ENCODE data around the gene STT3B. TPM values are rescaled to one million over a fixed set of nuclear protein-coding genes. Genes with fewer than 3 reads are reported as not detected.

STT3B gene
- total RNA-seq, 2 donors from 2014 or later, result 106 to 132 TPM

DNA sequence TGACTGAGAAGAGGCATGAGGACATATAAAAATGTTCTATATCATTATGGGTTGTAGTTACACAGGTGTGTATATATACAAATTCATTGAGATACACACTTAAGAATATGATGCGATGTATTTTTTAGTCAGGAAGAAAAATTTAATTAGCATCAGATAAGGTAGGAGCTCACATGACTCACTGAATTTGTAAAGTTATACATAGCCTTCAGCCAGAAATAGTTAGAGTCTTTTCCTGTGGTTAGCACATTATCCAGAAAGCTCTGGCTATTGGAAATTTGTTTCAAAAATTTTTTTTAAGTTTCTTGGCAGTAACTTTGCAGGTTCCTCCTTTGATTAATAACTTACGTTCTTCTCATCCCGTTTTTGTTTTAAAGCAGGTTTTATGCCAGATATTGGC, 88.6 kb downstream of the STT3B start:
- intact Hi-C loops (cut with DNase I), result no loop called here
- no peaks in the 10 kb centered on the region for H3K9me3 ChIP-seq
- H3K4me3 ChIP-seq, result no peak overlapping the region
- H3K4me1 ChIP-seq (replicated peaks), result no peaks in the 10 kb centered on the region
- WGBS, result 64% methylated on average over 3 of the region's 3 CpGs
- H3K36me3 ChIP-seq, result no peaks in the 10 kb centered on the region
- H3K27me3 ChIP-seq (replicated peaks; ENCODE audit: insufficient read depth), result no peaks in the 10 kb centered on the region
- no peak overlapping the region for H3K27ac ChIP-seq
- no peak for DNase-seq (ENCODE audit: low spot score)
- TF ChIP-seq CTCF (IDR thresholded peaks at IDR 0.05) (no peak), POLR2AphosphoS5 (IDR thresholded peaks at IDR 0.05) (no peak), POLR2A (IDR thresholded peaks at IDR 0.05) (no peak)

- intact Hi-C loops (cut with DNase I), result no loop called here
- no peak overlapping the region for H3K27ac ChIP-seq
- H3K36me3 ChIP-seq, result no peaks in the 10 kb centered on the region
- no peaks in the 10 kb centered on the region for H3K9me3 ChIP-seq
- DNase-seq (ENCODE audit: low spot score), result no peak
- 81% methylated on average over 4 of the region's 4 CpGs for WGBS
- no peaks in the 10 kb centered on the region for H3K4me1 ChIP-seq (replicated peaks)
- no peaks in the 10 kb centered on the region for H3K27me3 ChIP-seq (replicated peaks; ENCODE audit: insufficient read depth)
- TF ChIP-seq POLR2AphosphoS5 (IDR thresholded peaks at IDR 0.05) (no peak), POLR2A (IDR thresholded peaks at IDR 0.05) (no peak), CTCF (IDR thresholded peaks at IDR 0.05) (no peak)
- H3K4me3 ChIP-seq, result no peak overlapping the region
These were observed 90.0 kb downstream of the STT3B start for GRCh38 chr3:31622636-31623288.

- Histone ChIP-seq H3K4me3 (no peak overlapping the region), H3K27me3 (replicated peaks; ENCODE audit: insufficient read depth) (no peaks in the 10 kb centered on the region), H3K9me3 (no peaks in the 10 kb centered on the region), H3K36me3 (no peaks in the 10 kb centered on the region), H3K27ac (no peak overlapping the region), H3K4me1 (replicated peaks) (no peaks in the 10 kb centered on the region)
- TF ChIP-seq POLR2A (IDR thresholded peaks at IDR 0.05), result no peak
- no peak for TF ChIP-seq CTCF (IDR thresholded peaks at IDR 0.05)
- TF ChIP-seq POLR2AphosphoS5 (IDR thresholded peaks at IDR 0.05), result no peak
- intact Hi-C loops (cut with DNase I), result no loop called here
- 93% methylated on average over 6 of the region's 6 CpGs for WGBS
- no peak for DNase-seq (ENCODE audit: low spot score)
These were observed 91.5 kb downstream of the STT3B start for GRCh38 chr3:31624083-31624709.

GRCh38 chr3:31625358-31625757, 92.6 kb downstream of the STT3B start:
- TF ChIP-seq CTCF (IDR thresholded peaks at IDR 0.05) (no peak), POLR2AphosphoS5 (IDR thresholded peaks at IDR 0.05) (no peak), POLR2A (IDR thresholded peaks at IDR 0.05) (no peak)
- Histone ChIP-seq H3K27ac (no peak overlapping the region), H3K36me3 (no peaks in the 10 kb centered on the region)

GRCh38 chr3:31629054-31629453, 96.3 kb downstream of the STT3B start:
- WGBS, result 95% methylated on average over 5 of the region's 5 CpGs
- Histone ChIP-seq H3K4me3 (no peak overlapping the region), H3K36me3 (peaks cover 0 to 2% of the 10 kb centered on the region in 2 donors), H3K9me3 (no peaks in the 10 kb centered on the region), H3K4me1 (replicated peaks) (no peaks in the 10 kb centered on the region), H3K27ac (no peak overlapping the region), H3K27me3 (replicated peaks; ENCODE audit: insufficient read depth) (no peaks in the 10 kb centered on the region)
- DNase-seq (ENCODE audit: low spot score), result no peak
- intact Hi-C loops (cut with DNase I), result no loop called here
- TF ChIP-seq POLR2A (IDR thresholded peaks at IDR 0.05) (no peak), CTCF (IDR thresholded peaks at IDR 0.05) (no peak), POLR2AphosphoS5 (IDR thresholded peaks at IDR 0.05) (no peak)

More at GRCh38 chr3:31625358-31625757, 92.6 kb downstream of the STT3B start:
- H3K27me3 ChIP-seq (replicated peaks; ENCODE audit: insufficient read depth), result no peaks in the 10 kb centered on the region
- H3K4me3 ChIP-seq, result no peak overlapping the region
- no peaks in the 10 kb centered on the region for H3K4me1 ChIP-seq (replicated peaks)
- no peak for DNase-seq (ENCODE audit: low spot score)
- 90% methylated on average over 2 of the region's 2 CpGs for WGBS
- H3K9me3 ChIP-seq, result no peaks in the 10 kb centered on the region
- intact Hi-C loops (cut with DNase I), result no loop called here
